ENCODE results near the gene KLHL17.

Gene KLHL17

GRCh38 chr1:965526-966134 is 5.2 kb downstream of the KLHL17 start:
- Histone ChIP-seq H3K4me3 (replicated peaks; ENCODE audit: insufficient read depth, low read length) (no peak overlapping the region), H3K27ac (replicated peaks) (no peak overlapping the region), H3K27me3 (ENCODE audit: insufficient read depth, poor library complexity, severe bottlenecking) (peaks cover 3% of the 10 kb centered on the region)
- DNase-seq (ENCODE audit: low read depth in 1 of 2, low spot score in 1 of 2), result no peak
- TF ChIP-seq REST (IDR thresholded peaks at IDR 0.05; ENCODE audit: insufficient replicate concordance, low read depth) (no peak), SPI1 (IDR thresholded peaks at IDR 0.05; ENCODE audit: borderline replicate concordance, low read depth) (no peak), GABPA (IDR thresholded peaks at IDR 0.05; ENCODE audit: low read depth) (no peak), POLR2AphosphoS5 (IDR thresholded peaks at IDR 0.05; ENCODE audit: low read depth) (no peak)
- TF ChIP-seq, protein P1, sequence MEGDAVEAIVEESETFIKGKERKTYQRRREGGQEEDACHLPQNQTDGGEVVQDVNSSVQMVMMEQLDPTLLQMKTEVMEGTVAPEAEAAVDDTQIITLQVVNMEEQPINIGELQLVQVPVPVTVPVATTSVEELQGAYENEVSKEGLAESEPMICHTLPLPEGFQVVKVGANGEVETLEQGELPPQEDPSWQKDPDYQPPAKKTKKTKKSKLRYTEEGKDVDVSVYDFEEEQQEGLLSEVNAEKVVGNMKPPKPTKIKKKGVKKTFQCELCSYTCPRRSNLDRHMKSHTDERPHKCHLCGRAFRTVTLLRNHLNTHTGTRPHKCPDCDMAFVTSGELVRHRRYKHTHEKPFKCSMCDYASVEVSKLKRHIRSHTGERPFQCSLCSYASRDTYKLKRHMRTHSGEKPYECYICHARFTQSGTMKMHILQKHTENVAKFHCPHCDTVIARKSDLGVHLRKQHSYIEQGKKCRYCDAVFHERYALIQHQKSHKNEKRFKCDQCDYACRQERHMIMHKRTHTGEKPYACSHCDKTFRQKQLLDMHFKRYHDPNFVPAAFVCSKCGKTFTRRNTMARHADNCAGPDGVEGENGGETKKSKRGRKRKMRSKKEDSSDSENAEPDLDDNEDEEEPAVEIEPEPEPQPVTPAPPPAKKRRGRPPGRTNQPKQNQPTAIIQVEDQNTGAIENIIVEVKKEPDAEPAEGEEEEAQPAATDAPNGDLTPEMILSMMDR (IDR thresholded peaks at IDR 0.05; ENCODE audit: insufficient read depth, low read length), result no peak

- no peak for DNase-seq (ENCODE audit: low read depth in 1 of 2, low spot score in 1 of 2)
- Histone ChIP-seq H3K27me3 (ENCODE audit: insufficient read depth, poor library complexity, severe bottlenecking) (peaks cover 6% of the 10 kb centered on the region), H3K4me3 (replicated peaks; ENCODE audit: insufficient read depth, low read length) (peak within 1 kb of the TSS; percentile 46), H3K27ac (replicated peaks) (no peak within 1 kb of the TSS)
- TF ChIP-seq GABPA (IDR thresholded peaks at IDR 0.05; ENCODE audit: low read depth) (no peak), POLR2AphosphoS5 (IDR thresholded peaks at IDR 0.05; ENCODE audit: low read depth) (no peak), SPI1 (IDR thresholded peaks at IDR 0.05; ENCODE audit: borderline replicate concordance, low read depth) (no peak), REST (IDR thresholded peaks at IDR 0.05; ENCODE audit: insufficient replicate concordance, low read depth) (no peak)
- TF ChIP-seq, protein P1 (IDR thresholded peaks at IDR 0.05; ENCODE audit: insufficient read depth, low read length), result no peak
Observed at GRCh38 chr1:966135-966703, 5.8 kb downstream of the KLHL17 start, which contains the start of gene PLEKHN1. Gene PLEKHN1, plus strand, starts transcription at chr1:966482. Its CDS starts 50 bp downstream, at chr1:966532.

DNA sequence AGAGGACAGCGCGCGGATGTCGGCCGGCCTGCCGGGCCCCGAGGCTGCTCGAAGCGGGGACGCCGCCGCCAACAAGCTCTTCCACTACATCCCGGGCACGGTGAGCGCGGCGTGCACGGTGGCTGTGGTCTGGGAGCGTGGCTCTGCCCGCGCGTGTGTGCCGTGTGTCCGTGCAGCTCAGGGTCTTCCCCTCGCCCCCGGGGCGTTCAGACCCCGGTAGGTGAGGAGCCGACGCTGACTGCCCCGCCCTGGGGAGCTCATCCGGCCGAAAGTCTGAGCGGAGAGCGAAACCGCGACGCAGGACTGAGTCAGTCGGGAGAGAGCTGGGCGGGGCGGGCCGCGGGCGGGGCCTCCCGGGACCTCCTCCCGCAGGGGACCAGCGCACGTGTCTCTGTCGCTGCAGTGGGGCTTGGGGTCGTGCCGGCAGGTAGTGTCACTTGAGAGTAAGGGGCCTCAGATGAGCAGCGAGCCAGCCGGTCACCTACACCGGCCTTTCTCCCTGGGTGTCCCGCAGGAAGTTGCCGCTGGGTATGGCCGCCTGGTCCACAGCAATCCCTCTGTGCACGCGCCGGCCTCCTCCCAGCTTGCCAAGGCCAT is 6.4 kb downstream of the KLHL17 start:
- peak overlapping the region; percentile 46 for H3K4me3 ChIP-seq (replicated peaks; ENCODE audit: insufficient read depth, low read length)
- no peak overlapping the region for H3K27ac ChIP-seq (replicated peaks)
- H3K27me3 ChIP-seq (ENCODE audit: insufficient read depth, poor library complexity, severe bottlenecking), result peaks cover 12% of the 10 kb centered on the region
- TF ChIP-seq GABPA (IDR thresholded peaks at IDR 0.05; ENCODE audit: low read depth) (no peak), SPI1 (IDR thresholded peaks at IDR 0.05; ENCODE audit: borderline replicate concordance, low read depth) (no peak), REST (IDR thresholded peaks at IDR 0.05; ENCODE audit: insufficient replicate concordance, low read depth) (no peak), POLR2AphosphoS5 (IDR thresholded peaks at IDR 0.05; ENCODE audit: low read depth) (no peak)
- TF ChIP-seq, protein P1 (IDR thresholded peaks at IDR 0.05; ENCODE audit: insufficient read depth, low read length), result no peak
- peak in 1 of 2 experiments; percentile 50 for DNase-seq (ENCODE audit: low read depth in 1 of 2, low spot score in 1 of 2)

Data from HL-60 (cell line).